HG02870 (cell line): ENCODE data around the gene SCAPER.
A peak's percentile ranks its signal among the peaks of the same experiment; 100 is the strongest.

ENCODE experiments used
- ATAC-seq: cut with Tn5 transposase; IDR thresholded peaks from one replicate; pipeline ENCODE4 v1.9.1; 2021; ENCODE audit warnings: mild to moderate bottlenecking, moderate library complexity; ENCODE audit not compliant: unreplicated experiment

Gene SCAPER

GRCh38 chr15:76343313-76343996 is 561.7 kb downstream of the SCAPER start:
- ATAC-seq: no peak

GRCh38 chr15:76342382-76343201 is 562.5 kb downstream of the SCAPER start:
- no peak for ATAC-seq

GRCh38 chr15:76342058-76342381 is 563.1 kb downstream of the SCAPER start:
- ATAC-seq: no peak

- ATAC-seq: no peak
These were observed 563.6 kb downstream of the SCAPER start for GRCh38 chr15:76341366-76342057.

DNA sequence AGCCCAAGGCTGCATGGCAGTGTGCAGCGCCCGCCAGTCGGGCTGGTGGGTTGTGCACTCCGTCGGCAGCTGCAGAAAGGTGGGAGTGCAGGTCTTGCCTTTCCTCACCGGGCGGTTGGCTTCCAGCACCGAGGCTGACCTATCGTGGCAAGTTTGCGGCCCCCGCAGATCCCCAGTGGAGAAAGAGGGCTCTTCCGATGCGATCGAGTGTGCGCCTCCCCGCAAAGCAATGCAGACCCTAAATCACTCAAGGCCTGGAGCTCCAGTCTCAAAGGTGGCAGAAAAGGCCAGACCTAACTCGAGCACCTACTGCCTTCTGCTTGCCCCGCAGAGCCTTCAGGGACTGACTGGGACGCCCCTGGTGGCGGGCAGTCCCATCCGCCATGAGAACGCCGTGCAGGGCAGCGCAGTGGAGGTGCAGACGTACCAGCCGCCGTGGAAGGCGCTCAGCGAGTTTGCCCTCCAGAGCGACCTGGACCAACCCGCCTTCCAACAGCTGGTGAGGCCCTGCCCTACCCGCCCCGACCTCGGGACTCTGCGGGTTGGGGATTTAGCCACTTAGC is 564.3 kb downstream of the SCAPER start:
- no peak for ATAC-seq

GRCh38 chr15:76340198-76340802 is 564.8 kb downstream of the SCAPER start:
- ATAC-seq: no peak

DNA sequence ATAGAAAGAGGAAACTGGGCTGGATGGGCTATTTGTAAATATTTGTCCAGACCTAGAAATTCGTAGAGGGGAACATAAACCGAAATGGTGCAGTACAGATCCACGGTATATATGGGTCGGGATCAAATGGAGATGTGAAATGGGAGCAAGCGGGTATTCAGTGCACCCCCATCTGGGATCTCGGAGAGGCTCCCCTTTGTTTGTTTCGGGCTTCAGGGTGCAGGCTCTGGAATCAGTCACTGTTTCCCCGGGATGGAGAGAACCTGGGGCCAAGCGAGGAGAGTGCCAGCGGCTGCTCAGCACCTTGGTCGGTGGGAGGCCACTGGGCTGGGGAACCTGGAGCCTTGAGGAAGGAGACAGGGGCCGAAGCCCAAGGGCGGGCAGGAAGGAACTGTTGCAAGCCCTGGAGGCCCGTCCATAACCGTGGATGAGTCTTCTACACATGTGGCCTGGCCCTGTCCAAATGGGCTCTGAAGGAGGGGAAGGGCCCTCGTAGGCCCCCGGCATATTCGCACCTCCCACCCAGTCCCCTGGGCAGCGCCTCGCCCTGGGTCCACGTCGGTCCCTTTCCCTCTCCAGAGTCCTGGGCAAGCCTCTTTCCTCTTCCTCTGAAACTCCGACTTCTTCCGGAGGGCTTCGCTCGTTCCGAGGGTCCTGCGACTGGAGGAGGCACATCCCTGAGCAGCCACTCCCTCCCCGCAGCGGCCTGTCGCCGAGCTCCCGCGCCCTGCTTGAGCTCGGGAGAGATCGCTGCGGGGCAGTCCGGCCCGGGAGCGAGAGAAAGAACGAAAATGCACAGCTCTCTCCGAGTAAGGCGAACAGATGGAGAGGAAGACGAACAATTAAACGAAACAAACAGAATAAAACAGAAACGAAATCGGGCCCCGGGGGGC is 565.6 kb downstream of the SCAPER start:
- no peak for ATAC-seq

- no peak for ATAC-seq
These were observed 566.4 kb downstream of the SCAPER start for GRCh38 chr15:76338486-76339304.

DNA sequence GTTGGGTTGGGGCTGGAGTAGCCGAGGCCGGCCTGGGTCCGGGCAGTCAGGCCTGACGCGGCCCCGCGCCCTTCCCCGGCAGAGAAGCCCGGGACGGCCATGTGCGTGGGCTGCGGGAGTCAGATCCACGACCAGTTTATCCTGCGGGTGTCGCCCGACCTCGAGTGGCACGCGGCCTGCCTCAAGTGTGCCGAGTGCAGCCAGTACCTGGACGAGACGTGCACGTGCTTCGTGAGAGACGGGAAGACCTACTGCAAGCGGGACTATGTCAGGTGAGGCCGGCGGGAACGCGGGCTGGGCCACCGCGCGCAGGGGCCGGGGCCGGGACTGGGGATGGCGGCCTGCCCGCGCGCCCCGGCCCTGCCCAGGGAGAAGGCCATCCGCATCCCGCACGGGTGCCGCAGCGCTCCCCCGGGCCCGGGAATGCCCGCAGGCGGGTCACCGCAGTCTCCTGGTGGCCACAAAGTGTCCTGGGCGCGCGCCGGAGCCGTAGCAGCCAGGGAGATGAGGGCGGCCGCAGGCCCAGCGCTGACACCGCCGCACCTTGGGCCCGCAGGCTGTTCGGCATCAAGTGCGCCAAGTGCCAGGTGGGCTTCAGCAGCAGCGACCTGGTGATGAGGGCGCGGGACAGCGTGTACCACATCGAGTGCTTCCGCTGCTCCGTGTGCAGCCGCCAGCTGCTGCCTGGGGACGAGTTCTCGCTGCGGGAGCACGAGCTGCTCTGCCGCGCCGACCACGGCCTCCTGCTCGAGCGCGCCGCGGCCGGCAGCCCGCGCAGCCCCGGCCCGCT is 567.2 kb downstream of the SCAPER start:
- ATAC-seq: no peak

GRCh38 chr15:76337059-76337695 is 568.0 kb downstream of the SCAPER start:
- no peak for ATAC-seq

DNA sequence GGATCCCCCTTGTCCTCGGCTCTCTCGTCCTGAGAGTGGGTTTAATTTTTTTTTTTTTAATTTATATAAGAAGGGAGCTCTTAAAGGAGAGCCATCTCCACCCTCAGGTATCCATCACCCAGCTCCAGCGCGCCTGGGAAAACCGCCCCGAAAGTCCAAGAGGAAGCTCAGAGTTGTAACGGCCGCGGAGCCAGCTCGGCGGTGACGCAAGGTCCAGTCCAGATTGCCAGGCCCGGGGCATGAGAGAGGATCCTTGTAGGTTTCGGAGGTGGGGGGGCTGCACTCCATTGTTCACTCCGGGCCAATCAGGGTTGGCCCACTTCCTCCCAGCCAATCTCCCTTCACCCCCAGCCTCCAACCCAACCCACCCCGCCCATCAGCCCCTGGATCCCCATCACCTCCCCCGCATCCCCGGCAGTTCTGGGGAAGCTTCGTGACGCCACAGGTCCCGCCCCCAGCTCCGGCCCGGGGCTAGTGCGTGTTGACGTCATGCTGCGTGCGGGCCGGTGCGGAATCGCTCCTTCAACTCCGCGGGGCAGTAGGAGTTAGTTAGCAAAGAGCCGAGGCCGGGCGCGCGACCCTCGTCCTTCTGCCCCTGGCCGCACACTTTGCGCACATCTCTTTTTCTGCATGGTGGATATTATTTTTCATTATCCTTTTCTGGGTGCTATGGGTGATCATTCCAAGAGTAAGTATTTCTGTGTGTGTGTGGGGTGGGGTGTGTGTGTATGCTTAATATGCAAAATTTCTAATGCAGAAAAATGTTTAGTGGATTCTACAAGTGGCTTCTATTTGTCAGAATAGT is 568.7 kb downstream of the SCAPER start, which contains the start of gene ISL2:
ISL2 (plus strand) TSS at position 520 of the 805 bp plus-strand sequence; CDS start at position 631, 111 bp downstream.
- peak; percentile 60 for ATAC-seq

DNA sequence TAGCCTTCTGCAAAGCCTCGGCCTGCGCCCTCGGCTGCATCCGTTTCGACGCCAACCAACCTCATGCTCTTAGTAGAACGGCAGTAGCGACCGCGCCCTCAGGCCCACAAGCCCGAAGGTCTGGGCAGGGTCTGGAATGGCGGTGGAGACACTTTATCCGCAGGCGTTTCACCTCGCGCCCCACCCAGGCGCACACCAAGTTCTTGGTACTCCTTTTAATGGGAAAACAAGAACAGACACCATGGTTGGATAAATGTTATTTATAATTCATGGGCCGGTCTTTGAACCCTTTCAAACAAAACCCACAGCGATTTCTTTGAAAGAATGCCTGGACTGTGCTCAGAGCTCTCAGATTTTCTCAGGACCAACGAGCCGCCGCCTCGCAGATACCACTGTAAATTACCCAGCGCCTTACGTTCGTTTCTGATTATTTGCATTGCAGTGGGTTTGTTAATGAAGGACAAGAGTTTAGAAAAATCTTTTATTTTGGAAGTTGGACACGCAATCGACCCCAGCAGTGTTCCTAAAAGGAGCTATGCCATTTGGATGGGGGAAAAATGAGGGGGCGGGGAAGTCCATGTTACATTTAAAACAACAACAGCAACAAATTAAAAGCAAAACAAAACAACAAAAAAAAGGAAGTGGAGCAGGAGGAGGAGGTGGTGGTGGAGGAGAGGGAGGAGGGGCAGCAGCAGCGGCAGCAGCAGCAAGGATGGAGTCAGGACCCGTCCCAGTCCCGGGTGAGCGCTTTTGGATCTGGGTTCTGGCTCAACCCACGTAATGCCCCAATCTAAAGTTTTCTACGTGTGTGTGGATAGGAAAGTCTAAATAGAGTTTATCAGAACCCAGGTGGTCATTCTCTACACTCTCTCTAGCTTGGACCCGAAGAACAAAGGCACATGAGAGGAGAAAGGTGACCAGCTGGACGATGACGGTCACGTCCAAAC is 569.6 kb downstream of the SCAPER start:
- ATAC-seq: no peak

GRCh38 chr15:76334438-76335306 is 570.5 kb downstream of the SCAPER start:
- ATAC-seq: no peak

- ATAC-seq: no peak
These were observed 571.3 kb downstream of the SCAPER start for GRCh38 chr15:76333720-76334437.
